HepG2 (cell line): ENCODE results near the gene ETV2. TPM values are rescaled to one million over a fixed set of nuclear protein-coding genes. Genes with fewer than 3 reads are reported as not detected.

Source experiments
- ATF5 ChIP-seq: sonication (generic); formaldehyde crosslinking; IDR thresholded peaks from 2 replicates; pipeline ENCODE4 v1.4.0; 2020; ENCODE audit warnings: mild to moderate bottlenecking, low read depth, missing genetic modification reagents
- ATF6 ChIP-seq: sonication (generic); formaldehyde crosslinking; conservative IDR thresholded peaks from 2 replicates; pipeline ENCODE4 v1.4.0; 2020; ENCODE audit warnings: missing genetic modification reagents
- BORCS8-MEF2B ChIP-seq: sonication (generic); formaldehyde crosslinking; IDR thresholded peaks from 2 replicates; pipeline ENCODE4 v1.8.0; 2022; ENCODE audit warnings: mild to moderate bottlenecking, missing genetic modification reagents
- FOSL2 ChIP-seq: sonication (generic); formaldehyde crosslinking; IDR thresholded peaks from 2 replicates; pipeline ENCODE4 v1.4.0; 2020; ENCODE audit warnings: missing genetic modification reagents
- GATAD2A ChIP-seq: IDR thresholded peaks from 2 replicates; pipeline ENCODE4 v1.6.1; 2016
- GLI4 ChIP-seq: sonication (generic); formaldehyde crosslinking; IDR thresholded peaks from 2 replicates; pipeline ENCODE4 v1.5.1; 2020; ENCODE audit warnings: missing genetic modification reagents, mild to moderate bottlenecking, moderate library complexity, borderline replicate concordance
- HNRNPUL1 ChIP-seq: fragments of 200-400 bp; formaldehyde crosslinking; IDR thresholded peaks from 2 replicates; pipeline ENCODE4 v1.6.1; 2017; ENCODE audit warnings: low read depth, mild to moderate bottlenecking, low read length, moderate library complexity
- IKZF5 ChIP-seq: IDR thresholded peaks from 2 replicates; pipeline ENCODE4 v1.6.1; 2018; ENCODE audit warnings: missing genetic modification reagents, mild to moderate bottlenecking, missing compliant biosample characterization
- NRL ChIP-seq: sonication (generic); formaldehyde crosslinking; IDR thresholded peaks from 2 replicates; pipeline ENCODE4 v1.5.0; 2020; ENCODE audit warnings: missing genetic modification reagents, mild to moderate bottlenecking, moderate library complexity, borderline replicate concordance
- SNAPC4 ChIP-seq: sonication (generic); formaldehyde crosslinking; IDR thresholded peaks from 2 replicates; pipeline ENCODE4 v1.4.0; 2020; ENCODE audit warnings: mild to moderate bottlenecking, missing genetic modification reagents
- SRSF4 ChIP-seq: fragments of 200-400 bp; formaldehyde crosslinking; IDR thresholded peaks from one replicate; pipeline ENCODE4 v1.6.1; 2018; ENCODE audit warnings: mild to moderate bottlenecking, low read depth, low read length, moderate library complexity; ENCODE audit not compliant: poor library complexity, severe bottlenecking
- ZBTB43 ChIP-seq: sonication (generic); formaldehyde crosslinking; conservative IDR thresholded peaks from 2 replicates; pipeline ENCODE4 v1.4.0; 2020; ENCODE audit warnings: missing genetic modification reagents
- ZMYM3 ChIP-seq: sonication (generic); formaldehyde crosslinking; IDR thresholded peaks from 2 replicates; pipeline ENCODE4 v1.5.1; 2020; ENCODE audit warnings: mild to moderate bottlenecking, missing genetic modification reagents
- ZNF274 ChIP-seq: sonication (generic); formaldehyde crosslinking; IDR thresholded peaks from 2 replicates; pipeline ENCODE4 v1.5.1; 2020; ENCODE audit warnings: mild to moderate bottlenecking, missing genetic modification reagents
- ZNF282 ChIP-seq: fragments of 450-650 bp; IDR thresholded peaks from 2 replicates; pipeline ENCODE4 v1.6.1; 2018; ENCODE audit not compliant: partially characterized antibody
- ZNF557 ChIP-seq: sonication (generic); formaldehyde crosslinking; IDR thresholded peaks from 2 replicates; pipeline ENCODE4 v1.4.0; 2020; ENCODE audit warnings: missing genetic modification reagents
- ZNF713 ChIP-seq: sonication (generic); formaldehyde crosslinking; IDR thresholded peaks from 2 replicates; pipeline ENCODE4 v1.4.0; 2020; ENCODE audit warnings: mild to moderate bottlenecking, missing genetic modification reagents
- ZNF761 ChIP-seq: sonication (generic); formaldehyde crosslinking; conservative IDR thresholded peaks from 2 replicates; pipeline ENCODE4 v1.4.0; 2020; ENCODE audit warnings: mild to moderate bottlenecking, missing genetic modification reagents
- ZSCAN30 ChIP-seq: sonication (generic); formaldehyde crosslinking; IDR thresholded peaks from 2 replicates; pipeline ENCODE4 v1.5.0; 2020; ENCODE audit warnings: mild to moderate bottlenecking, missing genetic modification reagents
- polyA plus RNA-seq, 8 experiments: library from polyadenylated mRNA; depleted of rRNA in 3 of 8; stranded (reverse) in 7 of 8; unstranded in 1 of 8; fragments of >200 nt; fragmentation: Illumina TruSeq in 4 of 8; extraction: Trizol in 4 of 8; gene quantifications; 2 replicates each; pipeline versions ENCODE4 v1.2.1 to v1.2.3, GENCODE V29; 2011 to 2016; ENCODE audit warnings: low read depth in 4 of 8, missing spikeins in 1 of 8, mixed read lengths in 1 of 8; ENCODE audit not compliant: insufficient read depth in 1 of 8
- total RNA-seq, 5 experiments: library from RNA; depleted of rRNA; stranded (reverse); fragments of >200 nt; fragmentation: Illumina TruSeq; extraction: Trizol; gene quantifications; 2 replicates each; pipeline ENCODE4 v1.2.3, GENCODE V29; 2016; ENCODE audit warnings: low read depth in 1 of 5

Gene ETV2
- total and polyA plus RNA-seq, 2 of the 13 experiments (the other 11 are each of a cell fraction or from before 2014, with no cell fraction given), result 0.07 to 0.20 TPM

GRCh38 chr19:35612559-35613321, 28.8 kb upstream of the ETV2 start, which contains the start of gene HAUS5 (continued):
- TF ChIP-seq ATF6 (no peak), ZBTB43 (0 out of 2 replicates have a peak, but pooled peaks have one; percentile 51), SNAPC4 (CRISPR knock-in tag) (no peak), ZNF274 (no peak), ZNF713 (no peak), ZNF557 (CRISPR knock-in tag) (0 out of 2 replicates have a peak, but pooled peaks have one; percentile 40), NRL (CRISPR knock-in tag) (peak; percentile 84), ZMYM3 (CRISPR knock-in tag) (peak; percentile 18; the same call in 1 of the 2 replicates), HNRNPUL1 (no peak), FOSL2 (CRISPR knock-in tag) (peak; percentile 65; the same call in 1 of the 2 replicates), ATF5 (CRISPR knock-in tag) (no peak), ZNF761 (CRISPR knock-in tag) (no peak; the same call in 1 of the 2 replicates), BORCS8-MEF2B (peak; percentile 88), ZNF282 (no peak), SRSF4 (no peak), IKZF5 (peak; percentile 80; the same call in 1 of the 2 replicates), GLI4 (CRISPR knock-in tag) (no peak), ZSCAN30 (no peak), GATAD2A (CRISPR knock-in tag) (peak; percentile 66)
